EH (cell line): Measurements from ENCODE around the gene PRSS36.
A peak's percentile ranks its signal among the peaks of the same experiment; 100 is the strongest.
"Not testable (repeated sequence)": the region's sequence is repeated elsewhere in the genome, so short reads cannot be mapped to it uniquely, and the experiment has no call there.

Experiments
- DNase-seq: peaks from one replicate; pipeline ENCODE4 v3.0.0-alpha.2; 2015; ENCODE audit warnings: low read depth

PRSS36 gene

DNA sequence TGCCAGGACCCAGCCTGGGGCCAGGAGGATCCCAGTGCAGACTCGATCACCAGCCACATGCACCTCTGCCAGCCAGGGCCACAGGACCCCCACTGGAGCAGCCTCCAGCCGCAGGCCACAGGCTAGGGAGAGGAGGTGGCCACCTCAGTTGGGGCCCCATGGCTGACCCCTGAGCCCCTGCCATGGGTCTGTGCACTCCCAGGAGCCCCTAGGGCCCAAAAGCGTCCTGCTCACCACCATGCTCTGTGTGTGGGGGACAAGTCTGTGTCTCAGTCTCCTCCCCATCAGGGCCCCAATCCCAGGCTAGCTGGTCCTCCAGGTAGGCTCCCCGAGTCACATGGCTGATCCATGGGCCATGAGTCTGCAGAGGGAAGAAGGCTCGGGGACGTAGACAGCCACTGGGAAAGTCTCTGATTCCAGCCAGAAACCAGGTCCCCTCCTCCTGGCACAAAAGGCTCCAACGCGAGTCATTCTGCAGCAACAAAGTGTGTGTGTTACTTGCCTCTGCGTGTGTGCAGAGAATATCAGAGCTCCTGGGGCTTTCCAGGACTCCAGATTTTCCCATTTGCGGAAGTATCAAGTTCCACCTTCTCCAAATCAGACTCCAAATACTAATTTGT, 8.3 kb downstream of the PRSS36 start:
- no peak for DNase-seq

DNA sequence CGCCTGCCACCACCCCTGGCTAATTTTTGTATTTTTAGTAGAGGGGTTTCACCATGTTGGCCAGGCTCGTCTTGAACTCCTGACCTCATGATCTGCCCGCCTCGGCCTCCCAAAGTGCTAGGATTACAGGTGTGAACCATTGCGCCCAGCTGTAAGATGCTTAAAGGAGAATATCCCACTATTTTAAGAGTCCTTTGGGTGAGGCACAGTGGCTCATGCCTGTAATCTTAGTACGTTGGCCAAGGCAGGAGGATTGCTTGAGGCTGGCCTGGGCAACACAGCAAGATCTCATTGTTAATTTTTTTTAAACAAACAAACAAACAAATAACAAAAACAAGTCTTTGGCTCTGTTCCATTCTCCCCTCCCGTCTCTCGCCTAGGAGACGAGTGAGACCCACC, 8.8 kb downstream of the PRSS36 start:
- not testable (repeated sequence) for DNase-seq

DNA sequence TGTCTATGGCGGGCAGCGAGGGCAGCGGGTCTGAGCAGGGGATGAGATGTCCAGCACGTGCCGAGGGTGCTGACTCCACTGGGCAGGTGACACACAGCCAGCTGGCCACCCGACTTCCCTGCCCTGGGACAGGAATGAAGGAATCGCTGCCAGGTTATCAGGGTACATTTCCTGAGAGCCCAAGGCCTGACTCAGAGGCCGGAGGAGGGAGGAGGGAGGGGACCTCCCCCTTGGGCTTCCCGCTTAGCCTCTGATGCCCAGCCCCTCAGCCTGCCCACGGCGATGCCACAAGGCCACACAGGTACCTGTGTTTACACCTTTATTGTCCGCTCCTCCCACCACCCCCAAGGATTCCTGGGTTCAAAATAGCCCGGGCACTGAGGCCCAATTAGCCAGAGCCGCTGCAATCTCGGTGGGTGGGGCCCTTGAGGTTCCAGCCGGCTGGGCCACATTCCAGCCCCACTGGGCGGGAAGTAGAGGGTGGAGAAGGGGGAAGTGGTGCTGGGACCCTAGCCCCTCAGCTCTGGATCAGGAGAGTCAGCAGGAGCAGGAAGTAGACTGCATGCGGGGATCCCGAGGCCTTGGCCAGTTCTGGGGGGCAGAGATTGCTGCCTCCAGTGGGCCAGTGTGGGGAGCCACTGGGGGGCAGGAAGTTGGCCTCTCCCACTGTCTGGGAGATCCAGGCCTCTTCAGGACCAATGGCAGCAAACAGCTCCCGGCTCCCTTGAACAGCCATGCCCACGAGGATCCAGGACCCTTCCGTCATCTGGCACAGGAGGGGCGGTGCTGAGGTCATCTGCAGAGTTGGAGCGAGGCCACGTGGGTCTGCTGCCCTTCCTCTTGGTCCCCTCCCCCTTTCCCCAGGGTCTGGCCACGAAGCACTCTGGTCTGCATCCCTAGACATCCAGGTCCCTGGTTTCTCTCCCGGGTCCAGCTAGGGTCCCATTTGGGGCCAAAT, 11.0 kb downstream of the PRSS36 start:
- peak; percentile 85 for DNase-seq

DNA sequence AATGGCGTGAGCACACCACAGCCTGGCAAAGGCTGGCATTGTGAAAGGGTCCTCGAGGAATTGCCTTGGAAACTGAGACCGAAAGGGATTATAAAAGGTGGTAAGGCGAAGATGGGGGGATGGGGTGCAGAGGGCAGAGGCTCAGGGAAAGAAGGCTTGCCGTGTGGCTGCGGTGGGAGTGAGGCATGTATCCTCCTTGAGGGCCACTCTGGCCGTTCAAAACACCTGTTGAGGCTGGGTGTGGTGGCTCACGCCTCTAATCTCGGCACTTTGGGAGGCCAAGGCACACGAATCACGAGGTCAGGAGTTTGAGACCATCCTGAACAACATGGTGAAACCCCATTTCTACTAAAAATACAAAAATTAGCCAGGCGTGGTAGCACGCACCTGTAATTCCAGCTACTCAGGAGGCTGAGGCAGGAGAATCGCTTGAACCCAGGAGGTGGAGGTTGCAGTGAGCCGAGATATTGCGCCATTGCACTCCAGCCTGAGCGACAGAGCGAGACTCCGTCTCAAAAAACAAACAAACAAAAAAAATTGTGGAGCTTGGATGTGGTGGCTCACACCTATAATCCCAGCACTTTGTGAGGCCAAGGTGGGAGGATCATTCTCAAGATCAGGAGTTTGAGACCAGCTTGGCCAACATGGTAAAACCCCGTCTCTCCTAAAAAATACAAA, 12.9 kb downstream of the PRSS36 start:
- not testable (repeated sequence) for DNase-seq

- DNase-seq = no peak
Observed at GRCh38 chr16:31136287-31136662, 13.6 kb downstream of the PRSS36 start.

- no peak for DNase-seq
Observed at GRCh38 chr16:31135535-31136286, 14.2 kb downstream of the PRSS36 start, which contains the start of gene PRSS8. Gene PRSS8 (minus strand): TSS chr16:31135727. CDS start chr16:31135498, 229 bp downstream.

GRCh38 chr16:31134625-31135534, 15.0 kb downstream of the PRSS36 start:
- DNase-seq = no peak

DNA sequence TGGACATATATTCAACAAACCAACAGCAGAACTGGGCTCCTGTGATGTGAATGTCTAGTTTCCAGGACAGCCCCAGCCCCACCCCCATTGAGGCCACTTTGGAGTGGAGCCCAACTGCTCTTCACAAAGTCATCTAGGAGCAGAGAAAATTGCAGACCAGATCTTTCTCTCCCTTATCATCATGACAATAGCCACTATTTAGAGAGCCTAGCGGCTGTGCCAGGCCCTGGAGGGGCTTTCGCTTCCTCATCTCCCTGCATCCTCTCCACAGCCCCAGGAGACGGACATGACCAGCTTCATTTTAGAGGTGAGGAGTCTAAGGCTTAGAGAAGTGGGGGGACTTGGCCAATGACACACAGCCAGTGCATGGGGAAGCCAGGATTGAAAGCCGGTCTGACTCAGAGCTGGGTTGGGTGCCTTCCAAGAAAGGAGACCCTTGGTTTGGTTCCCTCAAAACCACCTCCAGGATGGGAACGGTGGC, 15.7 kb downstream of the PRSS36 start:
- DNase-seq = peak; percentile 8

- no peak for DNase-seq
Observed at GRCh38 chr16:31133046-31133501, 16.8 kb downstream of the PRSS36 start.

GRCh38 chr16:31132303-31132979, 17.4 kb downstream of the PRSS36 start:
- DNase-seq = no peak

DNA sequence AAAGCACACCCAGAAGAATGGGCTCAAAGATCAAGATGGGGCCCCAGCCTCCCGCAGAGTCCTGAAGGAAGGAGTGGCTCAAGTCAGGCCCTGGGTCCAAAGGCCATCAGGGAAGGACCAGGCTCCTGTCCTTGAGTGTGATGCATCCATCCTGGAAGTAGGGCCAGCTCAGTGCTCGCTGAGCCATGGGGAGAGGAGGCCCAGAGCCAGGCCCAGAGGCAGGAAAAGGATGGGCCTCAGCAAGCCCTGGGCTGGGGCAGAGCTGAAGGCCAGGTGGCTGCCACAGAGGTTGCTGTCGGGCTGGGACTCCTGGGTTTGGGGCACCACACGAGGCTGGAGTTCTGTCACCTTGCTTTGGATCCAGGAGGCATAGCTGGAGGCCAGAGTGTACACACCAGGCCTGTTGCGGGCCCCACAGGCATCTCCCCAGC, 18.0 kb downstream of the PRSS36 start:
- no peak for DNase-seq

DNA sequence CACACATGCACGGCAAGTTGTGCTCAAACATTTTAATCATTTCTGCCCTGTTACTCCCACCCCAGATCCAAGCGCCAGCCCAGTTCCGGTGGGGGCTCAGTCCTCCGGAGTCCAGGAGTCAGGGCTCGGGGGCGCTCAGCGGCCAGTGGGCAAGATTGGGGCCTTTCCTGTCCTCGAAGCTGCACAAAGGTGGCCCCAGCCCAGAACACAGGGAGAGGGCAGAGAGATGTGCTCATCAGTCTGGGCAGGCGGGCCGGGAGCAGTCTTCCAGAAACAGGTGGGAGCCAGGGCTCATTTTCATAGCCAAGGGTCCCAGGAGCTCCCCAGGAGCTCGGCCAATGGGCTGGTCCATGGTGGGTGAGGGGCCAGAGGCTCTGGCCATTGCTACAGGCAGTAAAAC, 18.4 kb downstream of the PRSS36 start:
- DNase-seq = no peak

DNA sequence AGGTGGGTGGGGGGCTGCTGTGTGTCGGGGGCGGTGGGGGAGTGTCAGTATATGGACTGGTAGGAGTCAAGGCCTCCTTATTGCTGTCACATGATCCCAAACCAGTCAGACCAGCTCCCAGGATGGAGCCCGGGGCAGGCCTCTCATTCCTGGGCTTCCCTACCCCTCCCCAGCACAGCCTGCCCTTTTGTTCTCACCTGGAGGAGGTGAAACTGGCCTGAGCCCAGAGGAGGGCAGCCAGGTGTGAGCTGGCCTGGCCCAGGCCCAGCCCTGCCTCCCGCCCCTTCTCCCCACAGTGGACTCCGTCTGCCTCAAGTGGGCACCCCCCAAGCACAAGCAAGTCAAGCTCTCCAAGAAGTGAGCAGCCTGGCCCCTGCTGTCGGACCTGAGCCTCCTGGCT, 19.0 kb downstream of the PRSS36 start:
- DNase-seq = no peak

- no peak for DNase-seq
Observed at GRCh38 chr16:31130336-31130891, 19.5 kb downstream of the PRSS36 start.

DNA sequence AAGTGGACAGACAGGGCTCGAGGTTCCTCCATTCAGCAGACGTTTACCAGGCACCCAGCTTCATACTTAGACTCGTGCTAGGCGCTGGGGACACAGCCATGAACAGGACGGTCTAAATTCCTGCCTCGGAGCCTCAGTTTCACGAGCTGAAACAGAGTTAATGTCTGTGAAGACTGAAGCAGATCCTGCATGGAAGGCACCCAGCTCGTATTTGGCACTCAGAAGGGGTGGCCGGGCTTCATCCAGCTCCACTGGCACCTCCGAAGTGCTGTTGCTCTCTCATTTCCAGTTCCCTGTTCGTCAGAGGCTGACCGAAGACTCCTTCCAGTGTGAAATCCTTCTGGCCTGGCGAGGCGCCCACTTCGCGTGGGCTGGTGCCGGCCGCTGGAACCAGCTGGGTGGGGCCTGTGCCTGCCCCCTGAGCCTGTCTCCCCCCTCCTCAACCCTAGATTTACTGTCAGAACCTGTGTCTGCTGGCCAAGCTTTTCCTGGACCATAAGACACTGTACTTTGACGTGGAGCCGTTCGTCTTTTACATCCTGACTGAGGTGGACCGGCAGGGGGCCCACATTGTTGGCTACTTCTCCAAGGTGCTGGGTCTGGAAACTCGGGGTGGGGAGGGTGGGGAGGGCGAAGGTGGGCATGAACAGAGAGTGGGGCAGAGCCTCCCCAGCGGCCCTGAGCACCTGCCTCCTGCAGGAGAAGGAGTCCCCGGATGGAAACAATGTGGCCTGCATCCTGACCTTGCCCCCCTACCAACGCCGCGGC, 20.1 kb downstream of the PRSS36 start:
- DNase-seq = no peak

DNA sequence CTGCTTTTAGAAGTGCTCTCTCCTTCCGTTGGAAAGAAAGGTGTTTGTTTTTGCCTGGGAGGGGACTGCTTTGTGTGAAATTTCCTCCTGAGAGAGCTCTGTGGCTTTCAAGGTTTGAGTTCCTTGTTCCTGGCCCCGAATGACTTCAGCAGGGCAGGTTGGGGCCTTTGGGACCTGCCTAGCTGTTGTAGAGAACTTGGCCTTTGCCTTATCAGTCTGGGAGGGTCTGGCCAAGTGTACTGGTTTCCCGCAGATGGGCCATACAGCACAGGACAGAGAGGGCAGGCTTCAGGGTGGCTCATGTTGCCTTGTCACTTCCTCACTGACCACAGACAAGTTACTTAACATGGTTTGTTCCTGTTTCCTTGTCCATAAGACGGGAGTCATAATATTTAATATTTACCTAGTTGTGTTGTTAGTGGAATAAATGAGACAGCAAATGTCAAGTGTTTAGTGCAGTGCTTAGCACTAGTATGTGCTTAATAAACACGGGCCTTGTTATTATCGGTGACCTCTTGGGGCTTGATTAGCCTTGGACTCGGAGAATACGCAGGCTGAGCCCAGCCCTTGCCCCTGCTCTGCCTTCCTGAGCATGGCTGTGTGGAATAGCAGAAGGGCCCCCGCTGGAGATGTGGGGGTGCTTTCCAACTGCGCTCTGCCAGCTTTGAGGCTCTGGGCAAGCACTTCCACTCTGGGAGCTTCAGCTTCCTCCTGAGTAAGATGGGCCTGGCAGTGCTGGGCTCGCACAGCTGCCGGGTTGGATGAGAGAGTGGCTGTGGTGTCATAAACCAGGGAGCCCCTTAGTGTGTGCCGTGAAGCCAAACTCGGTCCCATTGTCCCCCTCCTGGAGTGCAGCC, 20.9 kb downstream of the PRSS36 start:
- DNase-seq = no peak

- DNase-seq = no peak
Observed at GRCh38 chr16:31127182-31127581, 22.7 kb downstream of the PRSS36 start.

GRCh38 chr16:31125844-31126243, 24.0 kb downstream of the PRSS36 start:
- no peak for DNase-seq
